ENCODE data around the gene SFI1.
"Not testable (repeated sequence)": the region's sequence is repeated elsewhere in the genome, so short reads cannot be mapped to it uniquely, and the experiment has no call there.

Gene SFI1

DNA sequence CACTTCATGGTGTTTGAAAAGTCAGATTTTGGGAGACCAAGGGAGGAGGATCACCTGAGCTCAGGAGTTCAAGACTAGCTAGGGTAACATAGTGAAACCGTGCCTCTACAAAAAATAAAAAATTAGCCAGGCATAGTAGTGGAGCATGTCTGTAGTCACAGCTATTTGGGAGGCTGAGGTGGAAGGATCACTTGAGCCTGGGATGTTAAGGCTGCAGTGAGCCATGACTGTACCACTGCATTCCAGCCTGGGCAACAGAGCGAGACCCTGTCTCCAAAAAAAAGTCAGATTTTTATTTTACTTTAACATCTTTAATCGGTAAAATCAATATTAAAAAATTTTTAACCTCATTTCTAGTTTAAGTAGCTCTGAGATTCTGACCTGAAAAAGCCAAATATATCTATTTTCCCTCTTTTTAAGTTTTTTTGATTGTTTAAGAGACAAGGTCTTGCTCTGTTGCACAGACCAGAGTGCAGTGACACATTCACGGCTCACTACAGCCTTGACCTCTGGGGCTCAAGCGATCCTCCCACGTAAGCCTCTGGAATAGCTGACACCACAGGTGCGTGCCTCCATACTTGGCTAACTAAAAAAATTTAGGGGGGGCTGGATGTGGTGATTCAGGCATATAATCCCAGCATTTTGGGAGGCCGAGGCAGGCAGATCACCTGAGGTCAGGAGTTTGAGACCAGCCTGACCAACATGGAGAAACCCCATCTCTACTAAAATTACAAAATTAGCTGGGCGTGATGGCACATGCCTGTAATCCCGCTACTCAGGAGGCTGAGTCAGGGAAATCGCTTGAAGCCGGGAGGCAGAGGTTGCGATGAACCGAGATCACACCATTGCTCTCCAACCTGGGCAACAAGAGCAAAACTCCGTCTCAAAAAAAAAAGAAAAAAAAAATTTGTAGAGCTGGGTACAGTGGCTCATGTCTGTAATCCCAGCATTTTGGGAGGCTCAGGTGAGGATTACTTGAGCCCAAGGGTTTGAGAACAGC lies 48.4 kb downstream of the SFI1 start:
- DNase-seq (ENCODE audit: low spot score), result no peak

DNA sequence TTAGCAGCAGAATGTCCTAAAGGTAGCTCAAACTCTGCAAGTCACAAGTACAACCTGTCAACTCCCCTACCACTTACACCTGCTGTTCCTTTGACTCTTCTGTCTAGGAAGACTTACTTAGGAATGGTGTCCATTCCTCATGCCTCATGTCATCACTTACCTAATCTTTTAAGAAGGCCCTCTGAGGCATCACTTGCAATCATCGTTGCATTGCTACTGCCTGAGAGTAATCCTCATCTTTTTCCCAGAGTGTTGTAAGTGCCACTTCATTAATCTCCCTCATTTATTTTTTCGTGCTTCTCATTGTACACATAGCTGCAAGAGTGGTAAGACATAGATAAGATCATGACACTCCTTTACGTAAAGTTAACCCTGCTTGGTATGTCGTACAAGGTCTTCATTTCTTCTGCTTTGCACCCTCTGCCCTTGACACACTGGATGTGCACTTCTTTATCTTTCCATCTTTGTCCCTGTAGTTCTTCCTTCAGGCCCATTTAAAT lies 54.6 kb downstream of the SFI1 start:
- no peak for DNase-seq (ENCODE audit: low spot score)

DNA sequence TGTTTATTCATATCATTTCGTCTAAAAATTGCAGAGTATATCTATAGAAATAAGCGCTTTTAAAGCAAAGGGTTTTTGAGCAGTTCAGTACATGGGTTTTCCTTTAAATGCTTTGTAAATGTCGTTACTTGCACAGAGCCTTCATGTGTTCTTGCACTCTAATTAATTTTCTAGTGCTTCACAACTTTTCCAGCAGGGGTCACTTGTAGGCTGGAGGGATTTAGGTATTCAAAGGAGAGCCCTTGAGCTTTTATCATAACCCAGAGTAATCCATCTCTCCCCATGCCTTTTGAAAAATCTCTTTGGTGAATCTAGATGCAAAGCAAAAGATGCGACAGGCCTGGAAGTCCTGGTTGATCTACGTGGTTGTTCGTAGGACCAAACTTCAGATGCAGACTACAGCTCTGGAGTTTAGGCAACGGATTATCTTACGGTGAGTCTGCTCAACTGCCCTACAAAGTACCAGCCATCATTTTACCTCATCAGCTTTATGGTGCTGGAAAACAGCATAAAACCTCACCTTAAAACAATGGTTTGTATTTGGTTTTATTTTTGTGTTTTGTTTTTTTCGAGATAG lies 60.4 kb downstream of the SFI1 start:
- DNase-seq (ENCODE audit: low spot score), result peak; percentile 40

DNA sequence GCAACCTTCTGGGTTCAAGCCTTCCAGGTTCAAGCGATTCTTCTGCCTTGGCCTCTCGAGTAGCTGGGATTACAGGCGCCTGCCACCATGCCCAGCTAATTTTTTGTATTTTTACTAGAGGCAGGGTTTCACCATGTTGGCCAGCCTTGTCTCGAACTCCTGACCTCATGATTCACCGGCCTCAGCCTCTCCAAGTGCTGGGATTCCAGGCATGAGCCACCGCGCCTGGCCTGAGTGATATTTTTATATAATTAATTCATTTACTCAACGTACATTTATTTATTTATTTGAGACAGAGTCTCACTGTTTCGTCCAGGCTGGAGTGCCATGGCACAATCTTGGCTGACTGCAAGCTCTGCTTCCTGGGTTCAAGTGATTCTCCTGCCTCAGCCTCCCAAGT lies 62.2 kb downstream of the SFI1 start:
- not testable (repeated sequence) for DNase-seq (ENCODE audit: low spot score)

DNA sequence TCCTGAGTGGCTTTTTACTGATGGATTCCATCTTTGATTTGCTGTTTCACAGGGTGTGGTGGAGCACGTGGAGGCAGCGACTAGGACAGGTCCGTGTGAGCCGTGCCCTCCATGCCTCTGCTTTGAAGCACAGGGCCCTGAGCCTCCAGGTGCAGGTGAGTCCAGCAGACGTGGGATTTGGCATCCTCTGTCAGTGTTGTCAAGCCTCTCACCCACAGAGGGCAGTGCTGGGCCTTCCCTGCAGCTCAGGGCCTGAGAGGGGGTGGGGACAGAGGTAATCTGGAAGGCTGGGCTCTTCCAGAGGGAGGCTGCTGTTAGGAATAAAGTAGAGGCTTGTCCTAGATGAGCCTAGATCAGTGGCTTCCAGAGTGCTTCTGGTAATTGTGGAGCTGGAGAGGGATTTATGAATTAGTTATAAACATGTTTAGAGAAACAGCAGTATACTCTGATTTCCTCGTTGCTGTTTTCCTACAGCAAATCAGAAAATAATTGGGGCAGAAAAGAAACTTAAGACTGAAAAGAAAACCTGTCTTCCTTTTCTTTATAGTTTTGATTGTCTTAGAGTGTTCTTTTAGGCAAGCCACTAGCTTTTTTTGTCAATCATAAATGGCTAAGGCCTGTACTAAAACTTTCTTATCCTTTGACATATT lies 65.0 kb downstream of the SFI1 start:
- peak; percentile 56 for DNase-seq (ENCODE audit: low spot score)

DNA sequence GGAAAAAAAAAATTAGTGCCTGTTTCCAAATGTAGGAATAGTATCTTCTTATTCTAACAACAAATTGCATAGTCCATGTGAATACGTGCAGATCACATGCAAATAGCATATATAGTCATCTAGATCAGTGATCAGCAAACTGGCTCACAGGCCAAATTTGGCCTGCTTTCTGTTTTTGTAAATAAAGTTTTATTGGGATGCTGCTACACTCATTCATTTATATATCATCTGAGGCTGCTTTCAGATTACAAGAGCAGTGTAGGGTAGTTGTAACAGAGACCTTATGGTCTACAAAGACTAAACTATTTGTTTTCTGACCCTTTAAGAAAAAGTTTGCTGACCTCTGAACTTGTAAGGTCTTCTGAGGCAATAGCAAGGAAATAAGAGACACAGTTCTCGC lies 65.6 kb downstream of the SFI1 start:
- DNase-seq (ENCODE audit: low spot score), result no peak

DNA sequence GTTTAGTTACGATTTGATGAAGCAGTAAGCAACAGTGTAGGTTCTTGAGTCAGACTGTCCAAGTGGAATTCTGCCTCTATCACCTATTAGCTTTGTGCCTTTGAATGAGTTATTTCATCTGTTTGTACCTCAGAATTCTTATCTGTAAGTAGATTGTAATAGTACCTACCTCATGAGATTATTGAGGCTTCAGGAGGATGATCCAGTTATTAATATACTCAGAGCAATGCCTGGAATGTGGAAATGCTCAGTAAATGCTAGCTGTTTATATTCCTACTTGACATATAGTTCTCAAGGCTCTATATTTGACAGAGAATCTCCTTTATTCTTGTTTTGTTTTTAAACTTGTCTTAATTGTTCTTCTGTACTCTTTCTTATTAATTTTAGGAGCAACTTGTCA lies 70.1 kb downstream of the SFI1 start:
- DNase-seq (ENCODE audit: low spot score), result no peak

DNA sequence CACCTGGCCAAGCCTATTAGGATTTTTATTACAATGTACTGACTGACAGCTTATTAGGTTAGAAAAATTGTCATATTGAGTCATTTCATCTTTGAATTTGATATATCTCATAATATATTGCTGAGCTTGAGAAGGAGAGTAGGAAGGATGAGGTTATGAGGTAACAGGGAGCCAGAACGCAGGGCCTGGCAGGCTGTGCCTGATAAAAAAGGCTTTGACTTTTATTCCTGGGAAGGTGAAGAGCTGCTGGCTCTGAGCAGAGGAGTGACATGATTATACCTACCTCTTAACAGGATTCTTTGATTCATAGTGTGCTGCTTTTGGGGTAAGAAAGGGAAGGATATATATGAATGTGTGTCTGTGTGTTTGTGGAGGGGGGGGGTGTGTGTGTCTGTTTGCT lies 70.9 kb downstream of the SFI1 start:
- no peak for DNase-seq (ENCODE audit: low spot score)

DNA sequence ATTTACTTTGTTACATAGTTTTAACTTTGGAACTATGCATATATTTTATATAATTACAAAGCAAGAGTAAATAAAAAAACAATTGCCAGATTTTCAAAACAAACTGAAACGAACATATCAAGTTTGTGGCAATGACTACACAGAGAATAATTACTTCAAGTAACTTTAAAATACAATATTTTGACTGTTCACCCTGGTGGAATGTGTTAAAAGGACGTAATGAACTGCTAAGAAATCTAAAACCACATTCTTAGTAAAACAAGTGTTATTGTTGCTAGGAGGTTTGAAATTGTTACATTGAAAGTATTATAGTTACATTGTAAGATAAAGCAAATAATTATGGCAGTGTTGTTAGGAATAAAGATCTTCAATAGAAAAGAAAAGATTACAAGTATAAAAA lies 71.4 kb downstream of the SFI1 start:
- no peak for DNase-seq (ENCODE audit: low spot score)

DNA sequence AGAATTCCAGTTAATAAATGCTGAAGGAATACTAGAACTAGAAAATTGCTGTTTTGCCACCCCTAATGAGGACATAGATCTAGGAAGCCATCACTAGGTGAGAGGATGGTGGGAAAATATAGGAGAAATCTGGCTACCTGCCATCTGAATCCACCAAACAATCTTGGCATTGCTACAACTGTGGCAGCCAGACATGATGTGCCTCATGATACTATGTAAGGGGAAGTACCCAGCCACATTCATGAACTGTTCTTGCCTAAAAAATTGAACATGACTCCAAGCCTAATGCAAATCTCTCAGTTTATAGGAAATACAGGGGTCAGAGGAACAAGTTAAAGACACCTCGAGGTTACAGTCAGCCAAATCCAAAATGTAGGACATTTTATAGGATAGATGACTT lies 72.8 kb downstream of the SFI1 start:
- no peak for DNase-seq (ENCODE audit: low spot score)

DNA sequence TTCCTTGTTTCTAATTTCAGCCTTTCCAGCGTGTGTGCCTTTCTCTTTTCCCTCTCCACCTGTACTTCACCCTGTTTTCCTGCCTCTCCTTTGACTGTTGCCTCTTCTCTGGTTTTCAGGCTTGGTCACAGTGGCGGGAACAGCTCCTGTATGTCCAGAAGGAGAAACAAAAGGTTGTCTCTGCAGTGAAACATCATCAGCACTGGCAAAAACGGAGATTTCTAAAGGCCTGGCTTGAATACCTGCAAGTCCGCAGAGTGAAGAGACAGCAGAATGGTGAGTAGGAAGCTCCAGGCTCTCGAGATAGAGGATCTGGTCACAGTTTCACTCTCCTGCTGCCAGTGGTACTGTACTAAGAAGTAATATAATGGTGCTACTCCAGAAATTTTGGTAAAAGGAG lies 76.6 kb downstream of the SFI1 start:
- no peak for DNase-seq (ENCODE audit: low spot score)

DNA sequence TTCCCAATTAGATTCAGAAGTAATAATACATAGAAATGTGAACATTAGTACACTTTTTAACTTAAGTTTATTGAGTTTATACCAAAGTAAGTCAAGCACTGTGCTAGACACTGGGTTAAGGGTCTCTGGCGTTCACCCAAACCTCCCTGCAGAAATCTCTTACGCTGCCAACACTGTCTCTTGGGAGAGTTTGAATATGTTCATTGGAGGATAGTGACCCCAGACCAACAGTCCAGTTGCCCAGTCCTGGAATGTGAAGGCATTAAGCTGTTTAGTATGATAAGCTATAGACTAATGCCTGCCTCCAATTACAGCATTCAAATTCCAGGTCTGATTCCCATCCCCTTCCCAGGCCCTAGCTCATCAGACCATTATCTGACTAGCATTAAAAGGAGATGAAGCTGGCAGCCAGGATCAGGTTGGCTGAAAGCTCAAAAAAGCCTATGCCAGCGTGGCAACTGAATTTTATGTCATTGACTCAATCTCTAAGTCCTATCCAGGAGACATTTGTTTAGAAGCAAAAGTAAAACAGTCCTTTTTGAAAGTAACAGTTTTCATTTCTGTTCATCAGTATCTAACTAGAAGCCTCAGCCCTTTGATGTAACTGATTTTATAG lies 77.8 kb downstream of the SFI1 start:
- no peak for DNase-seq (ENCODE audit: low spot score)

DNA sequence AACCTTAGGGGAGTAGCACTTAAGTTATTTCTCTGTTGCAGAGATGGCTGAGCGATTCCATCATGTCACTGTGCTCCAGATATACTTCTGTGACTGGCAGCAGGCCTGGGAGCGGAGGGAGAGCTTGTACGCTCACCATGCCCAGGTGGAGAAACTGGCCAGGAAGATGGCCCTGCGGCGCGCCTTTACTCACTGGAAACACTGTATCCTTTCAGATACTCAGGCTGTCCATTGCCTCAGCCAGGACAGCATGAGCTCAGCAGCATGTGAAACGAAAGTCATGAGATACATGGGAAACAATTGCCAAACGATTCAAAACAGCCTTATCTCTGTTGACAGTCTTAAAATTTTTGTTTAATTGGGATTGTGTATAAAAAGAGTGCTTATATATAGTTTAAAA lies 78.9 kb downstream of the SFI1 start:
- no peak for DNase-seq (ENCODE audit: low spot score)

DNA sequence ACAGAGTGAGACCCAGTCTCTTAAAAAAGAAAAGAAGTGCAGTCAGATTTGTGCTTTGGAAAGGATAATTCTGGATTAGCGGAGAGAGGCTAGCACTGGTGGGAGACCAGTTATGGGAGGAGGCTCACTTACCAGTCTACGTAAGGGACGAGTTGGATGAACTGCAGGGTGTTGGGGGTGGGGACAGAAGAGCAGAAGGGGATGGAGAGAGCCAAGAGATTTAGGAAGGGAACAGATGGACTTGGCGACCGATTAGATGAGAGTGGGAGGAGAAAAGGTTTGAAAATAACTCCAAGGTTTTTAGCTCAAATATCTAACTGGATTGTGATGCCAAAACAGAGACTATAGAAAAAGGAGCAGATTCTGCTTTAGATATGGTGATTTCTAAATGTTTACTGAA lies 81.4 kb downstream of the SFI1 start:
- no peak for DNase-seq (ENCODE audit: low spot score)

DNA sequence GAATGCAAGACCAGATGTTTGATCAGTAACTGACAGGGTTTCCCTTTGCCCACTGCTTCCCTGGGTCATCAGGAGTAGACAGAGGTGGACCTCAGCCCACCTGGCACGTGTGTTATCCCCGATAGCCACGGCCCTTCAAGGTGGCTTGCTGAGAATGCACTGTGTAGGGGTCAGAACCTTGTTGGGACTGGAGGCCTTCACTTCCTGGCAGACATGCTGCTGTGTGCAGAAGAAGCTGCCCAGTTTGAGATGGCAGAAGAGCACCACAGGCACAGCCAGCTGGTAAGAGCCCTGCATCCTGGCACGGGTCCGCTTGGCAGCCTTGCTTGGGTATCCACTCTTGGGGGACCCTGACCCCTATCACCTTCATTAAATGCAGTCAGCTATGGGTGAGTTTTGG lies 81.8 kb downstream of the SFI1 start:
- no peak for DNase-seq (ENCODE audit: low spot score)

DNA sequence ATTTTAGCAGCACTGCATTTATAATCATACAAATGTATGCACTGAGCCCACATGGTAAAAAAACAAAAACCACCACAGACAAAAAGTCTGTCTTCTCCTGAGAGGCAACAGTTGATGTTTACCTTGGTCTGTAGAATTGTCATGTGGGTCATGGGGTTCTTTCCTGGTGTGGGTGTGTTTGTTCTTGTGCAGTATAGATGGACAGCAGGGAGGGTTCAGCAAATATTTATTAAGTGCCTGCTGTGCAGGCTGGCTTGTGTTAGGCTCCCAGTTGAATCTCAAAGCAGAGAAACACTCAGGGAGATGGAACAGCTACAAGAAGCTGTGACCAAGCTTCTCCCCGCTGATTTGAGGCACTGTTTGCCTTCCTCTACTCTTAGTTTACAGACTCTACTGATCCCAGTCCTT lies 83.5 kb downstream of the SFI1 start:
- DNase-seq (ENCODE audit: low spot score), result no peak

DNA sequence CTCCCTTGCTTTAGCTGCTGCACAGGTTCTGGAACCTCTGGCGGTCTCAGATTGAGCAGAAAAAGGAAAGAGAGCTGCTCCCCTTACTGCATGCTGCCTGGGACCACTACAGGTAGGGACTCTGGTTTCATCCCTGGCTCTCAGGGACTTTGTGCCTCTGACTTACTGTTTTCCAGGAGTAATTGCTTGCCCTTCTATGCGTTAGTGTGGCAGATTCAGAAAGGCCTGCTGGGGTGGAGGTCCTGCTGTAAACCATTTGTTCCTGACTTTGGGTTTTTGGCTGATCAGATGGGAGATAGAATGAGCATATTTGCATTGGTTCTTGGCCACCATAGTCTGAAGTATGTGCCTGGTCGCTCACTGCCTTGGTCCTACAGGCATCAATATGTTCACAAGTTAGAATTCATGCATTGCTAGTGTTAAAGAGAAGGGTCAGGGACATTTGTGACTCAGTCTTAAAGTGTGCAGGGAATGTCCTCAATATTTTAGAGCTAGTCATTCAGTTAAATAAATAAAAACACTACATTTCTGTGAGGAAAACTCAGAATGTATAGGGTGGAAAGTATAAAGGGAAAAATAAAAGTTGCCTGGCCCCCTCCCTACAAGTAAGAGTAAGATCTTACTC lies 87.6 kb downstream of the SFI1 start:
- DNase-seq (ENCODE audit: low spot score), result no peak

DNA sequence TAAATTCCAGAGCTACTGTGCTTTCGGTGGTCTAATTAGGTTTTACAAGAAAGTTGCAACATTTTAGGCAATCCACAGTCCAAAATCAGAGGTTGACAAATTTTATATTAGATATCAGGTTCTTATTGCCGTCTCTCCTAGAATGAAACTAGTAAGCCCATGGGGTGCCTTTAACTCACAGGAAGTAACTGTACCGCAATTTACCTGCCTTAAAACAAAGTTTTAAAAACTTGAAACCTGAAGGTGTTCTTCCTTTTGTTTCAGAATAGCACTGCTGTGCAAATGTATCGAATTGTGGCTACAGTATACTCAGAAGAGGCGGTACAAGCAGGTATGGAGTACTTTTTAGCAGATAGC lies 88.4 kb downstream of the SFI1 start:
- DNase-seq (ENCODE audit: low spot score), result peak; percentile 11

DNA sequence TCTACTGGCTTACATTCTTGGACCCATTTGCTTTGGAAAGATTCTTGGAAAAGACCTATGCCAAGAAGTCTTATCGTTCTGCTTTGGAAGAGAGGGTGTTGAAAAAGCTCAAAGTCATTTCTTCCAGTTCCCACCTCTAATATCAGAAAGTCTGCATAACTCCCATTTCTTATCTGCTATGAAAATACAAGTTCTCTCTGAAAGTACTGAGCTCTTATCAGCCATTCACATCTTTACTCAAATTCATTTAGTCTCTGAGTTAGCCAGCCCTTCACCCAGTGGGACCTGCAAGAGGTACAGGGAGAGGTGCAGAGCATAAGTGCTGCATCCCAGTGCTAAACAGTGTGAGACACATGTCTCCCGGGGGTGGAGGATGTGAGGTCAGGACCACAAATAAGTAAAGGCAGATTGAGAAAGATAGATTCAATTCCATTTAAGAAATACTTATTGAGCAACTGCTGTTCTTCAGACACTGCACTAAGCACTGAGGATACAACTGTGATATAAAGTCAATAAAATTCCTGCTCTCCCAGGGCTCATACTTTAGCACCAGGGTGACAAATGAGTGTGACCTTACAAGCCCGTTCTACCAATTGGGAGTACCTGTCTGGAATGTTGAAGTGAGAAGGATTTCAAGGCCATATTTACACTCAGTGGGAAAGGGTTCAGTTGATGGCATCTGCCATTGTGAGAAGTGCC lies 89.0 kb downstream of the SFI1 start:
- peak; percentile 58 for DNase-seq (ENCODE audit: low spot score)

DNA sequence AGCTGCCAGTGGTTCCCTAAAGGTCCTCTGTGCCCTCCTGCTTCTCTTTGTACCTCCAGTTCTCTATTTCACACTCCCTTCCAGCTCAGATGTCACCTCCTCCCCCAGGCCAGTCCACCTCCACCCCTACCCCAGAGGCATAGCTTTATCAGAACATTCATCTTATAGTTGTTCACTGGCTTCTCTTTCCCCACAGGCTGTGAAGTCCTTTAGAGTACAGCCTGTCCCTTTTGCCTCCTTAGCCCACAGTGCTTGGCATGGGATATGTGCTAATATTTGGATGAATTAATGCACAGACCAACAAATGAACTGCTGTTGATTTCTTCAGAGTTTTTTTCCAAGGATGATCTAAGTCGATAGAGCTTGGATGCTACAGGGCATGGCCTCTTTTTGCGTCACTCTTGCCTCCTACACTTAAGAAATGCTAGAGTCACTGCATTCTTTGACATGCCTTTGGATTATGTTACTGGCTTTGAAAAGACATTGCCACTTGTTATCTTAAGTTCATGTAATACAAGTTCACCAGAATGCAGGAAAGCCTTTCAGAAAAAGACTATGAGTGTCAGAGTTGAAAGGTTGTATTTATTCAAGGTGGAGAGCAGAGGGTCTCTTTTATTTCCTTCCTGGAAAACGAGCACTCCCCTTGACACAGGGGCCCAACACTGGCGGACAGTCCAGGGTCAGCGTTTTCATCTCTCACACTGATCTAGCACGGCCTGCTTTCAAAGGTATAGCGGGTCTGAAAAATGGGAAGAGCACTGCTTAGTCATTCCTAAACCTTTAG lies 90.0 kb downstream of the SFI1 start:
- no peak for DNase-seq (ENCODE audit: low spot score)

Measured in activated CD4-positive, alpha-beta T cell treated with anti-CD3 and anti-CD28 coated beads, Interleukin-2, Interleukin-4, amounts not matched to agents 100 ng/mL and 50 ng/mL, durations not matched to agents 16 hours and 8 hours (primary cell).